Inflammatory macrophage (primary cell): ENCODE data around the gene RNASE1.
"Not testable (repeated sequence)": the region's sequence is repeated elsewhere in the genome, so short reads cannot be mapped to it uniquely, and the experiment has no call there.

ENCODE experiments used
- DNase-seq, 2 donors: peaks; one replicate each; pipeline ENCODE4 v3.0.0-alpha.2; 2020 to 2022
- total RNA-seq, 18 experiments: gene quantifications; one replicate each; lab custom pipeline; 2026; ENCODE audit warnings: mixed read lengths in 6 of 18, inconsistent platforms in 2 of 18; lab: John Stamatoyannopoulos, UW

The RNASE1 gene
- total RNA-seq, result 0.03 to 46.8 (median 3.4) reads per million in 18 experiments

- no peak for DNase-seq
These were observed at the start of gene RNASE1 for GRCh38 chr14:20802341-20803084. Gene RNASE1, minus strand, starts transcription at chr14:20802844. Its CDS starts 776 bp downstream, at chr14:20802068.

DNA sequence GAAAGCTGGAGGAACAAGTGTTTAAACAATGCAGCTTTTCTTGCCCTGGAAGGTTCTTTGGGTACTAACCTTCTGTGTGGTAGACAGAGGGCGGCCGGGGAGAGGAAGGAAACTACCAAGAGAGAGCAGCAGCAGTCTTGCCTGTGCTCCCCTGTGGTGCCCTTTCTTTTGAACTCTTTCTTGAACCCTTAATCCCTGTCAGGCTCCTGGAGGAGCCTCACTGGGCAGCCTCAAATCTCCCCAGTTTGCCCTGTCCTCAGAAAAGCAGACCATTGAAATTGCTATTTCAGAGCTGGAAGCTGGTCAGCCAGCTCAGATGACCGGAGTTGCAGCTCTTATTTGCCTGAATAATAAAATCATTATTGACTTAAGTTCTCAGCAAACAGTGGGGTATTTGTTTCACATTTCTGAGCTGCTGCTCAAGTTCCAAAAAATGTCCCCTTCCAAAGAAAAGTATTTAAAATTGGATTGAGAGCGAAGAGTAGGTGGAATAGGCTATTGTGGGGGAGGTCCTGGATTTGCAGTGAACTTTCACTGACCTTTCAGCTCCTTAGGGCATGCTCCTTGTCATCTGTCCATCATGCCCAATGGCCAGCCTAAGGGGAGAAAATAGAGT, 46.4 kb upstream of the RNASE1 start:
- no peak for DNase-seq

- peak; percentile 48 to 67 for DNase-seq
These were observed 45.8 kb upstream of the RNASE1 start for GRCh38 chr14:20848316-20848954.

- peak; percentile 49 to 60 for DNase-seq
These were observed 43.9 kb upstream of the RNASE1 start for GRCh38 chr14:20846560-20846959.

GRCh38 chr14:20841096-20841495, 38.5 kb upstream of the RNASE1 start:
- DNase-seq, result no peak

GRCh38 chr14:20837831-20838230, 35.2 kb upstream of the RNASE1 start:
- DNase-seq, result no peak

DNA sequence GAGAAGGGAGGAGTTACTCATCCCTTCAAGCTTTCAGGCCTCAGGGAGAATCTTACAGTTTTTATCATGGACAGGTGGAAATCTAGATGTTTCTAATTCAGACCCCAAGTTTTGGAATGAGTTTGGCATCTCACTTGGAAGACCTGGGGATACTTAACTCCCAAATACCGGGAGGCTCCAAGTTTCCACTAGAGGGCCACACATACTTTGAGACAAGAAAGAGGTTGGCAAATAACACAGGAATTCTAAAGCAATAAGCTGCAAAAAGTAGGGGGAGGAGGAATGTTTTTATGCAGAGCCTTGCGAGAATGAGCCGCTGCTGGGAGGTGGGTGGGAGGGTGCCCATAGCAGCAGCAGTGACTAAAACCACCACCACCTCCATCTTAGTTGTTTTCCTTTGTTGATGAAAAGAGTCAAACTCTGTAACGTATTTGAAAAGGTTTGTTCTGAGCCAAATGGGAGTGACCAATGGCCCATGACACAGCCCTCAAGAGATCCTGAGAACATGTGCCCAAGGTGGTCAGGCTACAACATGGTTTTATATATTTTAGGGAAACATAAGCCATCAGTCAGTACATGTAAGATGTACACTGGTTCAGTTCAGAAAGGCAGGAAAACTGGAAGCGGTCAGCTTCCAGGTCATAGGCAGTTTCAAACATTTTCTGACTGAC, 34.2 kb upstream of the RNASE1 start:
- peak; percentile 19 to 51 for DNase-seq

DNA sequence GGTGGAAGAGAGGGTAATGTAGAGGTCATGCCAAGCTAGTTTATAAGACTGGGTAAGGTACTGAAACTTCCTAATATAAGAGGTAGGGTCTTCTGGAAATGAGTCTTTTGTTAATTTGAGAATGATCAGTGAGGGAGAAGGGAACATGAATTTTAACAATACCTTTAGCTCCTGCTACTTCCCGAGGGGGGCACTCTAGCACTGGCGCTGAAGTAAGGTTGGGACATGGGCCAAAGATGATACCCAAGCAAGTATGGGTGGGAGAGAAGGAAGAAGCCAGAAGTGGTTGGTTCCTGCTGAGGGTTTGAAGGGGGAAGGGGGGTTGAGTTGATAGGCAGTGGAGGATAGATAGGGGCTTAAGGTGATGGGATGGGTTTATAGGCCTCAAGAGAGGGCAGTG, 32.3 kb upstream of the RNASE1 start:
- DNase-seq, result no peak

- no peak for DNase-seq
These were observed 28.2 kb upstream of the RNASE1 start for GRCh38 chr14:20830831-20831230.

- not testable (repeated sequence) for DNase-seq
These were observed 25.5 kb upstream of the RNASE1 start for GRCh38 chr14:20828024-20828694.

GRCh38 chr14:20827326-20827725, 24.7 kb upstream of the RNASE1 start:
- DNase-seq, result no peak

DNA sequence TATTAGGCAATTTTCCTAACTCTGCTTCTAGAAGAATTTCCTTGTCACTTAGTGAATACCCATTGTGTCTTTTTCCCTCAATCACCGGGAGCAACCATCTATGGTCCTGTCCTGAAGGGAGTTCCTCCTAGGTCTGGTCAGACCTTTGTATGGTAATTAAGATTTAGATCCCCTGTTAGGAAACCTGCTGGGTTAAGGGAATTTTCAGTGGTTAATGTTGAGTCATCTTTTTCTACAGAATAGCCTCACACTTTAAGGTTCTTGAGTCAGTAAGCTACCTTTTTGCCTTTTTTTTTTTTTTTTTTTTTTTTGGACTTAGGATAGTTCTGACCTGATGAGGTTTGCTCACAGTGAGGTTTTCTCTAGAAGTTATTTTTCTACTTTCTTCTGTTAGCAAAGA, 24.0 kb upstream of the RNASE1 start:
- DNase-seq, result not testable (repeated sequence)

DNA sequence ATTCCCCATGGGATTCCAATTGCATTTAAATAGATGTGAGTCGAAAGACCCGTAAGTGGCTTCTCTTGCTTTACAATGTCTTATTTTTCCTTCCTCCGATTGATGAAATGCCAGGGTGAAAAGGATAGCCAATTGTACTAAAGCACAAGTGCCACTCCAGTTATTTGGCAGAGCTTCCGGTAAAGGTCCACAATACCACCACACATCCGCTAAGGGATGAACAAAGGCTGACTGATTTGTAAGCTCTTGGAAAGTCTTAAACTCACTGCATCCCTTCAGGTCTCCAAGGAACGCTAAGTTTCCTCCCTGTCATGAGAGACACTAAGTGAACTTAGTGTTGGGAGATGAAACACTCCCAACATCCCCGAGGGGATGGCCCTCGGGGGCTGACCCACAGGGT, 21.2 kb upstream of the RNASE1 start:
- no peak for DNase-seq

DNA sequence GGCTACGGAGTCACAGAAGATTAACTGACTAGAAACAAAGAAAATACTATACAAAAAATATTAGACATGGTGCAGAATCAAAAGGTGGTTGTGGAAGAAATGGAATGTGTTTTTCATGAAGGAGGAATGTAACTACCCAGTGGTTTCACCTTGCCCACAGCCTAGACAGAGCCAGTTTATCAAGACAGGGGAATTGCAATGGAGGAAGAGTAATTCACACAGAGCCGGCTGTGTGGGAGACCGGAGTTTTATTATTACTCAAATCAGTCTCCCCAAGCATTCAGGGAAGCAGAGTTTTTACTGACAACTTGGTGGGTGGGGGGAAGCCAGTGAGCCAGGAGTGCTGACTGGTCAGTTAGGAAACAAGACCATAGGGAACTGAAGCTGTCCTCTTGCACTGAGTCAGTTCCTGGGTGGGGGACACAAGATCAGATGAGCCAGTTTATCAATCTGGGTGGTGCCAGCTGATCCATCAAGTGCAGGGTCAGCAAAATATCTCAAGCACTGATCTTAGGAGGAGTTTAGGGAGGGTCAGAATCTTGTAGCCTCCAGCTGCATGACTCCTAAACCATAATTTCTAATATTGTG, 19.0 kb upstream of the RNASE1 start:
- DNase-seq, result peak; percentile 93 to 96

DNA sequence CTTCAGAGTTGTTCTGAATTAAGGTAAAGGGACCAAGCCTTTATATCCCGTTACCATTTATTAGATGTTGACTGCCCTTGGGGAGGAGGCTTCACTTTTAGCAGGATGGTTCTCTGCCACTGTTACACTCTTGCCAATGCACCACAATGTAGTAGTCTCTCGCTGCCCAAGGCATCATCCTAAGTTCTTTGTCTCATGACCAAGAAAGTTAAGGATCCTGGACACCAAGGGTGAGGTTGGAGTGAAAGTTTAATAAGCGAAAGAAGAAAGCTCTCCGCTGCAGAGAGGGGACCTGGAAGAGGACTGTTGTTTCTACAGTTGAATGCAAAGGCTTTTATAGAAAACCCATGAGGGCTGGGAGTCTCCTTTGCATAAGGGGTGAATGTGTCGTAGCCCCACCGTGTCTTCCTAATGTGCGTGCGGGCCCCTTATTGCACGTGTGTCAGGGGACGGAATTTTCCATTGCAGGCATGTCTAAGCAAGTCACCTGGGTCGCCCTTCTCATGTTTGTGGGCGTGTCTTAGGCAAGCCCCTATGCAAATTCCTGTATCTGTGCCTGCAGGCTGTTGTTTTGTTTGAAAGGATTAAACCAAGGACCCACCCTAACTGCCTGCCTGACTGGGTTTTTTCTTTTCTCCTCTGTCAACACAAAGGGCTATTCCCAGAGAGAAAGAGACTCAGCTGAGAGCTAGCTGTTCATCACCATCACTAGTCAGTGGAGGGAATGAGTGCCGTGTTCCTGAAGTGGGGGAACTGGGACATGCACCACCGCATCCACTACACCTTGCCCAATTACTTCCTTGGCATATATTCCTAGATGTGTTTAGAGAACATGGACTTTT, 17.6 kb upstream of the RNASE1 start:
- DNase-seq, result no peak

- DNase-seq, result no peak
These were observed 16.2 kb upstream of the RNASE1 start for GRCh38 chr14:20818861-20819260.

GRCh38 chr14:20815946-20816345, 13.3 kb upstream of the RNASE1 start:
- DNase-seq, result not testable (repeated sequence)

GRCh38 chr14:20811986-20812975, 9.6 kb upstream of the RNASE1 start:
- DNase-seq, result peak in 1 of 2 donors; percentile 37

- no peak for DNase-seq
These were observed 7.3 kb upstream of the RNASE1 start for GRCh38 chr14:20809917-20810316.

DNA sequence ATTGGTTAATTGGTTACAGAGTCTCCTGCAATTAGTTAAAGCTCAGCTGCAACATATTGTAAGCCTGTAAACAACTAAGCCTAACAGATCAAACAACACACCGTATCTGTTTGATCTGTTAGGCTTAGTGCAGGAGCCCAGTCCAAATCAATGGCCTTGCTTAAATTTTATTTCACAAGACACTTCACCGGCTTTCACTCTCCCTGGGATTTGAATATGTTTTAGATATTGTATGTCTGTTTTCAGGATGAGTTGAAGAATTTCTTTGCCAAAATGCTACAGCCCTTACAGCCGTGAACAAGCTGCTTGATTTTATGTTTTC, 5.5 kb upstream of the RNASE1 start:
- no peak for DNase-seq
